GM19193 (cell line): ENCODE results near the gene LHPP.
A peak's percentile ranks its signal among the peaks of the same experiment; 100 is the strongest.

Source experiments
- POLR2A ChIP-seq: IDR thresholded peaks from 4 replicates; pipeline ENCODE4 v1.6.1; 2011; ENCODE audit not compliant: insufficient read depth, insufficient read length; ENCODE audit errors: extremely low read depth

Gene LHPP

DNA sequence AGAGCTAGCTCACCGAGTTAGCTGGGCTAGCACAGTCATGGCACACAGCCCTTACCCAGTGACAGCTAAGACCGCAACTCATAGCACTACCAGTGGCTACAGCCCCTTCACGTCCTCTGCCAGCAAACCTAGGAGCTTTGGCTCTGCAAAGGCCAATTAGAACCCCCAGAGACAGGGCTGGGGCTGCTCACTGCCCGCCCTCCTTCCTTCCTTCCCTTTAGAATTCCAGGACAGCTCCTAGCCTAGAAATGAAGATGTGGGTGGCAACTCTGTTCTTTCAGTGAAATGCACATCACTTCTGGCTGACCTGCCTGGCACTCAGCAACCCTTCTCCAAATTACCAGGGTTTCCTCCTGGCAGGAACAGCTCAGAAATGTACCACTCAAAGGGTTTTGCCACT lies 182.6 kb downstream of the LHPP start:
- TF ChIP-seq POLR2A: no peak

- TF ChIP-seq POLR2A: no peak
Measured at GRCh38 chr10:124644771-124645415, 183.3 kb downstream of the LHPP start.

DNA sequence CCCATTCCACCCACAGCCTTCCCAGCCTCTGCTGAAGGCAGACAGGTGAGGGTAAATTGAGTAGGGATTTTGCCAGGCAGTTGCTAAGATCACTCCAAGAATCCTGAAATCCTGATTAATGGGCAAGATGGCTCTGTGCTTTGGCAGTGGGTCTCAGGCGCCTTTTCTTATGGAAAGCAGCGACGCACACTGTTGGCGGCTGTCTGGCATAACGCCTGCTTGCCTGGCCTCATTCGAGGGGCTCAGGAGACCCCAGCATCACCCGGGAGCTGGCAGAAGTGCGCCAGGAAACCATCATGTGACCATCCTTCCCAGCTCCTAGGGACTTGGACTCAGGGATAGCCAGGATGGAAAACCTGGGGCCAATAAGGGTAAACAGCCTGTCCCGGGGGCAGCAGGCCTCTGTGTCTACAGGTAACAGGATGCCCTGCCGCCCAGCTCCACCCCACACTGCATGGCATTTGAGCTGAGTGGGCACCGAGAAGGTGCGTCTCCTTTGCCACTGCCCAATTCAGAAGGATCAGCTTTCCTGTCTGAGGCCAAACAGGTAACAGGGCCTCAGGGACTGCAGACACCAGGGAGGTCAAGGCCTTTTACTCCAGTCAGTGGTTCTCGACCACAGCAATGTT lies 184.0 kb downstream of the LHPP start:
- TF ChIP-seq POLR2A: no peak

DNA sequence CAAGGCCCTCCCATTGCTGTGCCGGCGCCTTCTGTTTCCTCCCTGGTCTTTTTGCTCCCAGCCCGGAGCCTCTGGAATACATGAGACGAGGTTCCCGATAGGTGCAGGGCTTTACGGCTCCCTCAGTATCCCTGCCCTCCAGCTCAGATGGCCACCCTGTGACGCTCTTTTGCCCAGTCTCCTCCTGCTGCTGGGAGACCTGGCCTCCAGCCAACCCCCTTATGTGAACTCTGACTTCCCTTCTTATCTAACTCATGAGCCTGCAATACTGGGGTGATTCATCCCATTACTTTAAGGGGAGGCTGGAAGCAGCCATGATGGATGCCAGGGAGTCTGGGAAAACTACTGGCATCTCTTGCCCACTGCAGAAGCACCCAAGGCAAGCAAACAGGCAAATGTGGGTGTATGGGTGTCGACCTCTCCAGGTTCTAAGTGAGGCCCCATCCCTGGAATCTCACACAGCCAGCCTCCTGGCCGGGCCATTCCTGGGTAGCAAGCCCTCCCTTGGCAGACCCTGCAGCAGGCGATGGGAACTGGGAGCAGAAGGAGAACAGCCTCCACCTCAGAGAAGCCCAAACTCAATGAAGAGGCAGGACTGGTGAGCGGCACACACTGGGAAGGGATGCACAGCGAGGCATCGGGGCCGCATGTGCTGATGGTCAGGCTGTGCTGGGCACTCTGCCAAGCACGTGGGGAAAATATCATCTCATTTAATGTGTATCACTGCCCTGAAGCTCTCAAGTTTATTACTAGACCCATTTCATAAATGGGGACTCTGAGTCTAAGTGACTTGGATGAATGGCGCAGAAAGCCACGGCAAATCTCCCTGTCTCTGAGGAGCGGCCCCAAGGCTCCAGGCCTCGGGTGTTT lies 185.1 kb downstream of the LHPP start:
- TF ChIP-seq POLR2A: no peak

DNA sequence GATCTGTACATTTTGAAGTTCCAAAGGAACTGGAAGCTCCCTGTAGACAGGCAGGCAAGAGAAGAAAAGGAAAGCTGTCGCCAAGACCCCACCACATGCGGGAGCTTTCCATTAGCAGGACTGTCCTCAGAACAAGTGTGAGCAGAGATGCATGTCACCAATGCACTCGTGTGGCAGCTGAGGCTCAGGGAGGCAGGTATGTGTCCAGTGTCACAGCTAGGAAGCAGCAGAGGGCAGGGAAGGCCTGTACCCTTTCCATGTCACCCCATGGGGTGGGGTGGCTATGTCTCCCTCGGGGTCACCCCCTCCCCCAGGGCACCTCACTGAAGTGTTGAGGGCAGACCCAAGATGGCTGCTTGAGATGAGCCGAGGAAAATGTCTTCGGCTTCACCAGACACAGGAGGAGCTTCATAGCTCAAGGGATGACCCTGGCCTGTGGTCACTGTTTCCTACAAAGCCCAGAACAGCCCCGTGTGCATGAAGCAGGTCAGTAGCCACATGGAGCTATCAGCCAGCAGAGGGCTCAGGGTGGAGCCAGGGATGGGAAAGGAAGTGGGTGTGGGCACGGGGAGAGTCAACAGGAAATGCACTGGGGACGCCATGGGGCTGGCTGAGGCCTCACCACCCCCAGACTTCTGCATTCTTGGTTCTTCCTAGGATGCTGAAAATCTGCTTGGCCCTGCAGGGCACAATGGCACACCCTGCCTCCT lies 186.0 kb downstream of the LHPP start:
- TF ChIP-seq POLR2A: no peak

- TF ChIP-seq POLR2A: no peak
Measured at GRCh38 chr10:124648131-124648475, 186.5 kb downstream of the LHPP start.

DNA sequence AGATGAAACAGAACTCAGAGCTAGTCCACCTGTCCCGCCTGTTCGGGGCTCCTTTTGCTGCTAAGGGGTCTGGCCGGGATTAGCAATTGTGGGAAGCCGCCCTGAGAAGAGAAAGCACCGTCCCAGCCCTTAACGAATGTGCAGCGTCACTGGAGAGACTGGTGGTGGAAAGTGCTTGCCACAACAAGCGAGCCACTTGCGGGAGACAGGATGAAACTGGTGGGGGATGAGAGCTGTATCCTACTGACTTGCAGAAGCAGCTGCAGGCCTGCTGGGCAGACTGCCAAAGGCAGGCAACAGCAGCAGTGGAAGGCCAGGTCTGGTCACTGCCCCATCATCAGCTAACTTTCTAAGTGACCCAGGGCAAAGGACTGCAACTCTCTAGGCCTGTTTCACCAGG lies 187.1 kb downstream of the LHPP start:
- no peak for TF ChIP-seq POLR2A

DNA sequence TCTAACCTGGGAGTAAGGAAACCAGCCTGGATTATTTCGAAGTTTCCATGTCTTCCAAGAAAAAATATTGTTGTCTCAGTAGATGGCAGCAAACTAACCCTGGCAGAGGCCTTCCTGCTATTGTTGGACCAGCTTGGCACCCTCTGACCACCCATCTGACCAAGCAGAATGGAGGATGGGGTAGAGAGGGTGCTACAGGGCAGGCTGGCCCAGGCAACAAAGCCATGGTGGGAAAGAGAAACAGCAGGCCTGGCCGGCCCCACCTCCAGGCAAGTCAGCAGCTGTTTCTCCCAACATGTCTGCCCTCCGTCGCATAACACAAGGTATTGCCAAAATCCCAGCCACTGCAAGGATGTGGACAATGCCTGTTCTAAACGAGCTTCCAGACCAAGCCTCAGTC lies 187.6 kb downstream of the LHPP start:
- no peak for TF ChIP-seq POLR2A

DNA sequence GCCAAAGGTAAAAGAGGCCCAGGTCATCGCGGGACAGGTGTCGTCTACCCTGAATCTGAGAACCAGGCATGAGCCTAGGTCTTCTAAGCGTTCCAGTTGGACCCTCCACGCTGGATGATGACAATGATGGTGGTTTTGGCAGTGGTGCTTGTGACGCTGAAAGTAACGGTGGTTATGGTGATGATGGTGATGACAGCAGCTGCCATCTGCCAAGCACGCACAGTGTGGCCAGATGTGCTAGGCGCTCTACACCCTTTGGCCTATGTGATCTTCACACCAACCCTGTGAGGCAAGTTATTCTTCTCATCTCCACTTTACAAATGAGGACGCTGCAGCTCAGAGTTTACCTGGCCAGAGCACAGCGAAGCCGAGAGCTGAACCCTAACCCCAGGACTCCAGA lies 188.6 kb downstream of the LHPP start:
- no peak for TF ChIP-seq POLR2A

- no peak for TF ChIP-seq POLR2A
Measured at GRCh38 chr10:124650820-124651401, 189.3 kb downstream of the LHPP start.

GRCh38 chr10:124651402-124651891 lies 189.8 kb downstream of the LHPP start:
- TF ChIP-seq POLR2A: peak; percentile 14

DNA sequence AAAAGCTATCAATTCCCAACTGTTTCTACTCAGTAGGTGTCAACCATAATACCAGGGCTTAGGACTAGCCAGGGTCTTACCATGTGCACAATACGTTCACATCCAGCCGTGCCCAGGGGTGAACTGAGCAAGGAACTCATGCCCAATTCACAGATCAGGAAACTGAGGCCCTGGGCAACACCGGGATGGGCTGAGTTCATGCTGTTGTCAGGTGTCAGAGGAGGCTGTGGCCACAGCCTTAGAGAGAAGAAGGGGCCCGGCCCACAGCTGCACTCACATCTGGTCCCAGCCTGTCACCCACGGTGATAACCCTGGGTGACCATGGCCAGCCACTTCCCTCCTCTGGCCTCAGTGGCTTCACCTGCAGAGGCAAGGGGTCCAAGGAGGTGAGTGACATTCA lies 190.6 kb downstream of the LHPP start:
- TF ChIP-seq POLR2A: no peak

DNA sequence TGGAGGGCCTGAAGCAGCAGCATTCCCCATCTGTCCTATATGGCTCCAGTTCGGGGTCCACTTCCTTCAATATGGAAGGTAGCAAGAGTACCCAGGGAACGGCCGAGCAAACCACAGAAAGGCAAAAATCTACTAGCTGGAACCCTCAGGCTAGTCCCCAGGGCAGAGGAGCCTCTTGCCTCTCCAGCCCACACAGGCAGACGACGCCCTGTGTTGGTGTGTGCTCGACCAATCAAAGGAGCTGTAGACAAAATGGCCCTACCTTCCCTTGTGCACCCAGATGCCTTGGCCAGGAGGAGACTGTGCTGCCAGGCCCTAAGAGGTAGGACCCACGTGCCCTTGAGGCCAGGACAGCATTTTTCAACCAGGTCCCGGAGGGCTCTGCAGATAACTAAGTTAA lies 191.1 kb downstream of the LHPP start:
- TF ChIP-seq POLR2A: no peak

- TF ChIP-seq POLR2A: no peak
Measured at GRCh38 chr10:124653311-124653710, 191.7 kb downstream of the LHPP start.

GRCh38 chr10:124653811-124654651 lies 192.4 kb downstream of the LHPP start:
- TF ChIP-seq POLR2A: no peak

- TF ChIP-seq POLR2A: no peak
Measured at GRCh38 chr10:124654686-124655085, 193.1 kb downstream of the LHPP start.
